Right lobe of liver (tissue), 6 donors: Measurements from ENCODE around the gene ARPC2. TPM values are rescaled to one million over a fixed set of nuclear protein-coding genes. Genes with fewer than 3 reads are reported as not detected.

ENCODE experiments used
- ATAC-seq, 4 donors: fragments of 200-7000 bp; cut with Tn5 transposase; one replicate each; pipeline ENCODE4 v1.9.1; 2020; ENCODE audit warnings: mild to moderate bottlenecking in 4 of 4, moderate library complexity in 4 of 4
- DNase-seq, 3 donors: peaks; one replicate each; pipeline ENCODE4 v3.0.0-alpha.2; 2020
- H3K27ac ChIP-seq, 3 donors: fragments of 200-600 bp; one replicate each; pipeline ENCODE4 v1.8.0; 2022
- H3K27me3 ChIP-seq, 2 donors: fragments of 200-600 bp; one replicate each; pipeline ENCODE4 v1.8.0; 2022
- H3K36me3 ChIP-seq, 4 donors: fragments of 200-600 bp; sonication (generic) in 1 of 4; one replicate each; pipeline versions ENCODE4 v1.5.1 to v1.8.0; 2017 to 2022; ENCODE audit warnings: control low read depth in 1 of 4
- H3K4me1 ChIP-seq, 4 donors: fragments of 200-600 bp; sonication (generic) in 1 of 4; one replicate each; pipeline versions ENCODE4 v1.5.1 to v1.8.0; 2017 to 2022; ENCODE audit warnings: control low read depth in 1 of 4
- H3K4me3 ChIP-seq, 3 donors: fragments of 200-600 bp; one replicate each; pipeline ENCODE4 v1.8.0; 2022
- H3K9me3 ChIP-seq, 4 donors: fragments of 200-600 bp; sonication (generic) in 1 of 4; one replicate each; pipeline versions ENCODE4 v1.5.1 to v1.8.0; 2017 to 2022; ENCODE audit warnings: control low read depth in 1 of 4
- CTCF ChIP-seq, 4 donors: fragments of 200-600 bp in 3 of 4; fragments of 450-650 bp in 1 of 4; IDR thresholded peaks; one replicate each; pipeline versions ENCODE4 v1.5.1 to v1.8.0; 2016 to 2022; ENCODE audit warnings: antibody characterized with exemption in 4 of 4, mild to moderate bottlenecking in 2 of 4
- POLR2A ChIP-seq: fragments of 450-650 bp; IDR thresholded peaks from one replicate; pipeline ENCODE4 v1.6.1; 2017; ENCODE audit warnings: antibody characterized with exemption, mild to moderate bottlenecking
- WGBS: methylation state at CpG from one replicate; pipeline ENCODE4 v1.1.6; 2018; ENCODE audit warnings: low coverage, low lambda C conversion rate; ENCODE audit not compliant: insufficient coverage; ENCODE audit errors: missing lambda C conversion rate; 5-methylcytosine and 5-hydroxymethylcytosine counted together
- intact Hi-C, 2 donors: fragments of 100-400 bp; cut with DNase I; formaldehyde crosslinking; loops; one replicate each; pipeline versions ENCODE4 v1.11.2 to v1.14.1; 2022
- total RNA-seq, 6 experiments: library from RNA; depleted of rRNA in 2 of 6; stranded (reverse); fragments of >200 nt in 2 of 6; fragmentation: NEBNext Ultra II Directional in 3 of 6; extraction: Animal tissue kit (Norgen Biotek cat#: 25700) in 3 of 6; gene quantifications; one replicate each; pipeline versions ENCODE4 v1.1.0 to v1.2.4, GENCODE V29; 2016 to 2023
- donor health status: DM: no; HTN: yes; CAD: no.
- donor health status: DM: no; HTN: no; CAD: no.
- donor health status: DM: no; HTN: no; CAD: no.
- donor health status: DM: no; HTN: yes; CAD: no.
- donor health status: DM: no; HTN: yes; CAD: no.

Gene ARPC2
- total RNA-seq, 6 experiments from 2014 or later, result 54.9 to 110 (median 78.1) TPM

- Histone ChIP-seq H3K4me3 (peak overlapping the region; percentile 83 to 91 (median 84)), H3K27ac (peak overlapping the region; percentile 72 to 92 (median 91)), H3K9me3 (no peaks in the 10 kb centered on the region), H3K27me3 (no peaks in the 10 kb centered on the region), H3K36me3 (peaks cover 0 to 5% (median 0%) of the 10 kb centered on the region in 4 donors), H3K4me1 (peaks cover 0 to 33% (median 7%) of the 10 kb centered on the region in 4 donors)
- TF ChIP-seq CTCF (IDR thresholded peaks at IDR 0.05) (no peak), POLR2A (no peak)
- intact Hi-C loops, result no loop called here
- 29% methylated on average over 4 of the region's 4 CpGs for WGBS
- ATAC-seq, result no peak
- DNase-seq, result no peak
Measured at GRCh38 chr2:218218268-218219185, 1.5 kb downstream of the ARPC2 start.

- DNase-seq, result no peak
- Histone ChIP-seq H3K4me1 (peaks cover 0 to 33% (median 7%) of the 10 kb centered on the region in 4 donors), H3K27me3 (no peaks in the 10 kb centered on the region), H3K27ac (no peak overlapping the region), H3K36me3 (peaks cover 0 to 11% (median 0%) of the 10 kb centered on the region in 4 donors), H3K9me3 (no peaks in the 10 kb centered on the region), H3K4me3 (no peak overlapping the region)
- intact Hi-C loops, result no loop called here
- WGBS, result 63% methylated on average over 2 of the region's 2 CpGs
- ATAC-seq, result no peak
- TF ChIP-seq CTCF (IDR thresholded peaks at IDR 0.05) (no peak), POLR2A (no peak)
Measured at GRCh38 chr2:218219934-218220333, 2.9 kb downstream of the ARPC2 start.

- DNase-seq (no peak), ATAC-seq (no peak)
- 42% methylated on average over 5 of the region's 5 CpGs for WGBS
- intact Hi-C loops, result no loop called here
- peaks cover 0 to 22% (median 0%) of the 10 kb centered on the region in 4 donors for H3K36me3 ChIP-seq
- TF ChIP-seq CTCF (IDR thresholded peaks at IDR 0.05) (no peak), POLR2A (no peak)
- no peak overlapping the region for H3K27ac ChIP-seq
- no peaks in the 10 kb centered on the region for H3K9me3 ChIP-seq
- no peak overlapping the region for H3K4me3 ChIP-seq
- no peaks in the 10 kb centered on the region for H3K27me3 ChIP-seq
- peaks cover 0 to 33% (median 7%) of the 10 kb centered on the region in 4 donors for H3K4me1 ChIP-seq
Measured at GRCh38 chr2:218221000-218221399, 4.0 kb downstream of the ARPC2 start.

GRCh38 chr2:218223046-218223445, 6.1 kb downstream of the ARPC2 start:
- no peak overlapping the region for H3K4me3 ChIP-seq
- ATAC-seq (peak in 1 of 4 donors; percentile 33), DNase-seq (no peak)
- H3K4me1 ChIP-seq, result peaks cover 0 to 32% (median 6%) of the 10 kb centered on the region in 4 donors
- peaks cover 0 to 40% (median 5%) of the 10 kb centered on the region in 4 donors for H3K36me3 ChIP-seq
- TF ChIP-seq POLR2A (no peak), CTCF (IDR thresholded peaks at IDR 0.05) (no peak)
- H3K27me3 ChIP-seq, result no peaks in the 10 kb centered on the region
- no peak overlapping the region for H3K27ac ChIP-seq
- WGBS, result 52% methylated on average over 5 of the region's 5 CpGs
- no peaks in the 10 kb centered on the region for H3K9me3 ChIP-seq
- intact Hi-C loops, result no loop called here
